Measurements from ENCODE around the gene LRRC46. TPM values are rescaled to one million over a fixed set of nuclear protein-coding genes. Genes with fewer than 3 reads are reported as not detected.
A peak's percentile ranks its signal among the peaks of the same experiment; 100 is the strongest.

Gene LRRC46, protein sequence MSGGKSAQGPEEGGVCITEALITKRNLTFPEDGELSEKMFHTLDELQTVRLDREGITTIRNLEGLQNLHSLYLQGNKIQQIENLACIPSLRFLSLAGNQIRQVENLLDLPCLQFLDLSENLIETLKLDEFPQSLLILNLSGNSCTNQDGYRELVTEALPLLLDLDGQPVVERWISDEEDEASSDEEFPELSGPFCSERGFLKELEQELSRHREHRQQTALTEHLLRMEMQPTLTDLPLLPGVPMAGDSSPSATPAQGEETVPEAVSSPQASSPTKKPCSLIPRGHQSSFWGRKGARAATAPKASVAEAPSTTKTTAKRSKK
- total RNA-seq = not detected in 2 replicates

DNA sequence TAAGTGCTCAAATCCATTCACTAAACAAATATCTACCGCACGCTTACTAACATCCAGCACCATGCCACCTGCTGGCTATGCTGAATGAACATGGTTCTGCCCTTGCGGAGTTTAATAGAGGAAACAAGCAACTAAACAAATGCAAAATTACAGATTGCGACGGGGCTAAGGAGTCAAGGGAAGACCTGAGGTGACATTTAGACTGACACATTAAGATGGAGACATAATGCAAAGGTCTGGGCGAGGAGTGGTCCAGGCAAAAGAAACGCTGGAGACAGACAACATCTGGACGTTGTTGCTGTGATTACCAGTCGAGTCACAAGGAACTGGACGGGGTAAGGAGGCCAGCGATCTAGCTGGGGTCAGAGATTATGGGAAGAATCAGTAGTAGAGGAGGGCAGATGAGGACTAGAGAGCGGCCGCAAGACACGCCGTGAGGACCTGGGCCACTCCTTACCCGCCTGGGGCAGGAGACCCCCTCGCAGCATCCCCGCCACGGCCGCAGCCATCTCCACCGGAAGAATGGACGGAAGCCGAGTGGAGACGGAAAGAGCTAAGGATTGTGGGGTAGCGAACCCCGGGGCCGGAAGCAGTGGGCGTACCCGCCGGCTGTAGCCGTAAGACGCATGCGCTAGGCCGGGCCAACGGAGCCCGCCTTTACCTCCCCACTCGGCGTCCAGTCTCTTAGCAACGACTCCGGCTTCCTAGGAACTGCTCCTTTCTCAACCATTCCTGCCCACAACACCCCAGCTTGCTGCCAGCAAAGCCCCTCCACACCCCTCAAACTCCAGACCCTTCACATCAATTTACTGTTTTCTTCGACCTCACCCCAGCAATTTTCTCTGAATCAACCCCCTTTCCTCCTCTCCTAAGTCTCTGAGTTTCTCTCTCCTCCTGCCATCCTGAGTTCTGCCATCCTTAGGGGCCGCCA lies at the start of gene LRRC46, which contains the start of gene MRPL10:
LRRC46 (plus strand) TSS at position 668 of the 931 bp plus-strand sequence. CDS start 320 bp downstream, outside the sequence.
MRPL10 (minus strand) TSS at position 539 of the 931 bp plus-strand sequence; CDS start at position 509, 30 bp downstream.
- peak; percentile 93 to 94 for DNase-seq (ENCODE audit: low read depth in 2 of 2)

DNA sequence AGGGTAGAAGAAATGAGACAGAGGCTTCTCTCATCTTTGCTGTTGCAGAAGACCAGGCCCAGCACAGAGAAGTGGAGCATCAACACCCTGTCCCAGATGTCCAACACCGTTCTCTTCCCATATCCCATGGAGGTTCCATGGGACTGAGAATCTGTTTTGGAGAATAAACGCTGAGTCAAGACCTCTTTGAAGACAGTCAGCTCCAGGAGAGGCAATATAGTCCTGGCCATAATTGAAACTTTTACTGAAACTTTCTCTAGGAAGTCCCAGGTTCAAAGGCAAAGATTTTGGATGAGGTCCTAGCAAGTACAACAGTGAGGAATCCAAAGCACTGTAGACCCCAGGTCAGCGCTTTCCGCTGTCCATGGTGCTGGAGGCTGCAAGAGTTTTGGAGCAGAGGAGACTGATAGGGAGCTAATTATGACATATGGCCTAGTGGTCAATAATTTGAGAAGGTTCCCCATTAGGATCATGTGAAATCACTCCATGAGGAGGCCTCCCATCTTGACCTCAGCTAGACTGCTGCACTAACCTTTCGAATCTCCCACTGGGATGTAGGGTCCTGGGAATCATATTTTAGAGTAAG lies 45.8 kb upstream of the LRRC46 start:
- DNase-seq (ENCODE audit: low read depth in 2 of 2) = peak; percentile 31 to 48

DNA sequence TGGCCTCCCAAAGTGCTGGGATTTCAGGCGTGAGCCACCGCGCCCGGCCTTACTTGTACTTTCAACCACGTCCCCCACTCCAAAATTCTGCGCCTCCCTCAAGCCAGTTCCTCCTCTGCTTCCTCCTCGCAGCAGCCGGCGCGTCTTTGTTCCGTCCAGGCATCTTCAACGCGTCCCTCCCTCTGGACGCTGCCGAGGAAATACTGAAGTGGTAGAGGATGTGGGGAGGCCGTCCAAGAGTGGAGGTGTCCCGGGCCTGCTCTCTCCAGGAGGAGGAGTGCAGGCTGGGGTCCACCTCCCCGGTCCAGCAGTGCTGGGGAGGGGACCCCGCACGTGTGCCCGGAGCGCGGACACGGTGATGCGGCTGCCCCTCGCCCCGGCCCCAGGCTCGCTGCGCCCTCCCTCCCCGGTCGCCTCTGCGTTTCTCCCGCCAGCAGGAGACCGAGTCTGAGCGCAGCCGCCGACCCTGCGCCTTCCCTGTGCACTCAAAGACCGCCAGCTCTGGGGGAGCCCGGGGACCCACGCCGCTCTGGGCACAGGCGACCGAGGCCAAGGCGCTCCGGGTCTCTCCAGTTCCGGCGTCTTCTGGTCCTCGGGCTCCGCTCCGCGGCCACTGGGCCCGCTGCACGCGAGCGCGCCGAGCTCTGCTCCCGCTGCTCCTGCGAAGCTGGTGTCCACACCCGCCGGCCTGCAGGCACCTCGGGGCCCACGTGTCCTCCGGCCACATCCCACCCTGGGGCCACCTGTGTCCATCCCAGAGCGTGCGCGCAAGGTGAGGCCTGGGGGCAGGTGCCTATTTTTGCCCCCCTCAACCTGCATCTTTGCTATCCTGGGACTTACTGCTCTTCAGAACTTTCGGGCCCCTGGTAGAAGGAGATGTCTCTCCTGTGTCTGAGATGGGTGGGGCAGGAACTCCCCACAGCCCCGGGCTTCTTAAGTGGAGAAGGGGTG lies 41.6 kb upstream of the LRRC46 start:
- peak; percentile 41 to 61 for DNase-seq (ENCODE audit: low read depth in 2 of 2)

DNA sequence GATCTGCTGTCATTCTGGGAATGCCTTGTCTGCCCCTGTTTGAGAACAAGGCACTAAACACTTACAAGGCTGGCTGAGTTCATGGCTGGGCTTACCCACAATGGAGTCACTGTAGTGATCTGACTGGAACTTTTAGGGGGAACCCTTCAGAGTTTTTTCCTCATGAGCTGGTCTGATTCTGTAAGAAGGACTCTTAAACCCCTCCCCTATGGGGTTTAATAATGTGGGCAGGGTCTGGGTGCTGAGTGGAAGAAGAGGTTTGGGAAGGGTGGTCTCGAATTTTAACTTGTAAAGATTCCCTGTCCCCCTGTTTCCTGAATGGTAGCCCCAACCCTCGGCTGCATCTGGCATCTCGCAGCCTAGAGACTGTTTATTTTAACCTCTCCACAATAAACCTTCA lies 40.4 kb upstream of the LRRC46 start:
- no peak for DNase-seq (ENCODE audit: low read depth in 2 of 2)

DNA sequence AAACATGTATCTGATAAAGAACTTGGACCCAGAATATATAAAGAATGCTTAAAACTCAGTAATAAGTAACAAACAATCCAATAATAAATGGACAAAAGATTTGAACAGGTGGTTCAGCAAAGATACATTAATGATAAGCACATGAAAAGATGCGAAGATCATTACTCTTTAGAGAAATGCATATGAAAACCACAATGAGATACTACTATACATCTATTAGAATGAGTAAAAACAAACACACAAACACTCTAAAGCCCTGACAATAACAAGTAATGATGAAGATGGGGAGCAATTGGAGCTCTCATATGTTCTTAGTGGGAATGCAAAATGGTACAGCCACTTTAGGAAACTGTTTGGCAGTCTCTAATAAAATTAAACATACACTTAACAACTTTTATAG lies 39.0 kb upstream of the LRRC46 start:
- DNase-seq (ENCODE audit: low read depth in 2 of 2) = no peak

DNA sequence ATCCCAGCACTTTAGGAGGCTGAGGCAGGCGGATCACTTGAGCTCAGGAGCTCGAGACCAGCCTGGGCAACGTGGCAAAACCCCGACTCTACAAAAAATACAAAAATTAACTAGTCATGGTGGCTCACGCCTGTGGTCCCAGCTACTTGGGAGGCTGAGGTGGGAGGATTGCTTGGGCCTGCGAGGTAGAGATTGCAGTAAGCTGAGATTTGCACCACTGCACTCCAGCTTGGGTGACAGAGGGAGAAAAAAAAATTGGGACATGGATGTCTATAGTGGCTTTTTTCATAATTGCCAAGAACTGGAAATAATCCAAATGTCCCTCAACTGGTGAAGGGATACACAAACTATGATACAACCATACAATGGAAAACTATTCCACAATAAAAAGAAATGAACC lies 38.5 kb upstream of the LRRC46 start:
- no peak for DNase-seq (ENCODE audit: low read depth in 2 of 2)

DNA sequence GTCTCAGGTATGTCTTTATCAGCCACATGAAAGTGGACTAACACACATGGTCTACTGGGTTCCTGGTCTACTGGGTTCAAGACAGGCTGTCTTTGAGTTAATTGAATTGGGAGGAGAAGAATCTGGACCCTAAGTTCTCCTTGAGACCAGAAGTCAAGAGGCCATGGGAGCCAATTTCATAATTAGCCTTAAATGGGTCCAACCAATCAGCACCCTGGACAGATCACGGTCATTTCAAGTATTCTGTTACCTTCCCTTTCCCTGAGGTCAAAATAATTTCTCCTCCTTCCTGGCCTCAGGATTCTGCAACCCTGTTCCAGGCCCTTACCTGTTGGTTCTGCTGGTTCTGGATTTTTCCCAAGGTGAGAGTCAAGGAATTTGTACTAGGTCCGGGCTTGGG lies 33.7 kb upstream of the LRRC46 start:
- no peak for DNase-seq (ENCODE audit: low read depth in 2 of 2)

DNA sequence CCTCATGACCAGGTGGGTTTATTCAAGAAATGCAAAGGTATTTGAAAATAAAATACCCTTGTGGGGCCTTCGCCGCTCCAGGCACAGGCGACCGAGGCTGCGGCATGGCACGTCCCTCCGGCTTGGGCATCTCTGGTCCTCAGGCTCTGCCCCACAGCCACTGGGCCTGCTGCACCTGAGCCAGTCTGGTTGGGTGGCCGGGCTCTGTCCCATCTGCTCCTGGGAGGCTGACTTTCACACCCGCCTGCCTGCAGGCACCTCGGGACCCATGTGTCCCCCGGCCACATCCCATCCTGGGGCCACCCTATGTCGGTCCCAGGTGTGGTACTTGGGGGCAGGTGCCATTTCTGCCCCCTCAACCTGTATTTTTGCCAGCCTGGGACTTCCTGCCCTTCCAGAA lies 30.8 kb upstream of the LRRC46 start:
- no peak for DNase-seq (ENCODE audit: low read depth in 2 of 2)

DNA sequence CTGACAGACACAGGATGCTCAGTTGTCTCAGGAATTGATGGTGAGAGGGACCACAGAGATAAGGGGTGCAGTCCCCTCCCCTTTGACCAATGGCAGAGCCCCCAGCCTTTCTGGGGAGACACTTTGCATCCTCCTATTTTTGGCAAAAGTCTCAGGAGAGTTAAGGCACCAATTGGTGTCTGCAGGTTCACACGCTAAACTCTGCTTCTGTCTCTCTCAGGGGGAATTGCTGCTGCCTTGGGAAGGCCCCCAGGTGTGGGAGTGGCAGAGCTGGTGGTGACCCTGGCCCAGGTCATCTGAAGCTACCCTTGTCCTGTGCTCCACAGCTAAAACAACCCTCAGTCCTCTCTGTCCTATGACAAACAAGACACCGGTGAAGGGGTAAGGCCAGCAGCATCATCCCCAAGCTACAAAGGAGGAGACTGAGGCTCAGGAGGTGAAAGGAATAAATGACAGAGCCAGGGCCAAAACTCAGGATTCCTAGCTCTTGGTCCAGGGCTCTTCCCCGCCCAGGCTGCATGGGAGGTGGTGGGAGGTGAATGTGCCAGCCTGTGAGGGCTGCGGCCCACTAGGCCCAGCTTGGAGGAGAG lies 30.2 kb upstream of the LRRC46 start:
- DNase-seq (ENCODE audit: low read depth in 2 of 2) = no peak

DNA sequence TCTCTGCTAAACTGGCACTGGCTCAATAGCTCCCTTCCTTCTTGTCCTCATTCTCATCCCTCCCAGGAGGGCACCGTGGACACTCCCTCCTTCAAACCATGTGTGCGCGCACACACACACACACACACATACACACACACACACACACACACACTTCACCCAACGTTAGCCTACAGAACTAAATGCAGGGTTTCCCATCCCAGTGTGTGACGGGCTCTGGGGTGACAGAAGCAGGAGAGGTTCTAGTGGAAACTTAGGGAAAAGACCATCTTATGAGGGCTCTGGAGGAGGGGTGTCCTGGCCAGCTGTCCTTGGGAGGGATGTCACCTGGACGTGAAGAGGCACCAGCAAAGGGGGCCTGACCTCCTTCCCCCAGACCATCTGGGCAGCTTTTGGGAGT lies 29.6 kb upstream of the LRRC46 start:
- no peak for DNase-seq (ENCODE audit: low read depth in 2 of 2)

DNA sequence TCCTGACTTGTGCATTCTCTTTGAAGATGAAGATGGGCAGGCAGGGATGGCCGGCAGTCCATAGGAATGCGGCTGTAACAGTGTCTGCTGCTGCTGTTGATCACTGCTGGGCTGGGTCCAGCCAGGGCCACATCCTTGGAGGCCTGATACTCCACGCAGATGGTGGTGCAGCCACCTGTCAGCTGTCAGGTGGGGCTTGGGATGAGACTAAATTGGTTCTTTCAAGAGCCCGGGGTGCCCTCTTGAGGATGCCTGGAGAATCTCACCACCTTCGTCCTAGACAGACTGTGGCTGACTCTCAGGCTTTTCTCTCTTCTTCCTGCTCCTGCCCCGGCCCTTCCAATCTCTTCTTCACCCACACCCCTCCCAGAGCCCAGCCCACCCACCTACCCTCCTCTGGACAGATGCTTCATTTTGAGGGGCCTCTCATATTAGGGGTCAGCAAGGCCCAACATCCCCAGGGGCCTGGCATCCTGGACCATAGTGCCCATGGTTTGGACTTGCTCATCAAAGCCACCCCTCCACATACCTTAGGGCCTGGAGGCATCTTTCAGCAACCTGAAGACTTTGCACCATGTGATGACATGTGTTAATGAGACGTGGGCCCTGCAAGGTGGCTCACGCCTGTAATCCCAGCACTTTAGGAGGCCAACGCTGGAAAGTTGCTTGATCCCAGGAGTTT lies 29.0 kb upstream of the LRRC46 start:
- peak; percentile 54 to 63 for DNase-seq (ENCODE audit: low read depth in 2 of 2)

DNA sequence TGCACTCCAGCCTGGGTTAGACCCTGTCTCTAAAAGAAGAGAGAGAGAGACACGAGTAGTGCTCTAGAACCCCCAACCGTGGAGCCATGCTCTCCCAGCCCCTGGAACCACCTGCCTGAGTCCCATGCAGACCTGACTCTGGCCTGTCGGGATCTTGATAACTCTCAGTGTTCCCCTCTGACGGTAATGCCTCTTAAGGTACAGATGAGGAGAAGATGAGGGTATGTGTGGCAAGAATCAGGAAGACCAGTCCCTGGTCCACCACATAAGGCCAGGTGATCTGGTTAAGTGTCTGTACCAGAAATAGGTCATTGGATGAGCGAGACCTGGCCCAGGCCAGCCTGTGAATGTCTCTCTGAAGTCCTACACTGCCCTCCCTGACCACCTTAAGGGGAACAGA lies 28.3 kb upstream of the LRRC46 start:
- DNase-seq (ENCODE audit: low read depth in 2 of 2) = no peak

DNA sequence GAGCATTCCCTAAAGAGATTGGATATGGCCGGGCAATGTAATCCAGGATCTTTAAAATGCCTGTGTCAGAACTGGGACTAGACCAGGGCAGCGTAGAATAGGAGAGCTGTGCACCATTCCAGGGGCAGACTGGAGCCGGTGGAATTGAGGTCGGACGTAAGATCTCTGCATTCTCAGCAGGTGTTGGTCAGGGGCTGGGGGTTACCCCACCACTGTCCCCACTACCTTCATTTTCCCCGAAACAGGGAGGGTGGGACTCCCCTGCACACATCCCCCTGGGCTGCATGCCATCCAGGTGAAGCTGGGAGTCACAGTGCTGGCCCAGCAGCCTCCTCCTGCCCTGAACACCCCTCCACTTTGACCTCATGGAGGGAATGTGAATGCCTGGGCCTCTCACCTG lies 27.7 kb upstream of the LRRC46 start:
- DNase-seq (ENCODE audit: low read depth in 2 of 2) = no peak

DNA sequence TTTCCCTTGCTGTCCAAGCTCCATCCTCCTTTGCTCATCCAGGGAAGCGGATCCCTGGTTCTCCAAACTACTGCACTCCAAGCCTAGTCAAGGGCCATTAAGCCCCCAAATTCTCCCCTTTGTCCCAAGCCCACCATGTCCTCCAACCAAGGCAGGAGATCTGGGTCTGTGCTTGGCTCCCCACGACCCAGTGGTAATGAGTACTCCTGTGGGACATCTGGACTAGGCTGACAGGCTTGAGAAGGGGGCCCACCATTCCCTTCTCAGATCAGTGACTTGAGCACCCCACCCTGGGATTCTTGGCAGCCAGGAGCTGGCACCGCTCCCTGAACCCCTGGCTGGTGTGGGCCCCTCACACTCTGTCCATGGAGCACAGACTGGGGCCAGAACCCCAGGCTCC lies 27.0 kb upstream of the LRRC46 start:
- no peak for DNase-seq (ENCODE audit: low read depth in 2 of 2)

DNA sequence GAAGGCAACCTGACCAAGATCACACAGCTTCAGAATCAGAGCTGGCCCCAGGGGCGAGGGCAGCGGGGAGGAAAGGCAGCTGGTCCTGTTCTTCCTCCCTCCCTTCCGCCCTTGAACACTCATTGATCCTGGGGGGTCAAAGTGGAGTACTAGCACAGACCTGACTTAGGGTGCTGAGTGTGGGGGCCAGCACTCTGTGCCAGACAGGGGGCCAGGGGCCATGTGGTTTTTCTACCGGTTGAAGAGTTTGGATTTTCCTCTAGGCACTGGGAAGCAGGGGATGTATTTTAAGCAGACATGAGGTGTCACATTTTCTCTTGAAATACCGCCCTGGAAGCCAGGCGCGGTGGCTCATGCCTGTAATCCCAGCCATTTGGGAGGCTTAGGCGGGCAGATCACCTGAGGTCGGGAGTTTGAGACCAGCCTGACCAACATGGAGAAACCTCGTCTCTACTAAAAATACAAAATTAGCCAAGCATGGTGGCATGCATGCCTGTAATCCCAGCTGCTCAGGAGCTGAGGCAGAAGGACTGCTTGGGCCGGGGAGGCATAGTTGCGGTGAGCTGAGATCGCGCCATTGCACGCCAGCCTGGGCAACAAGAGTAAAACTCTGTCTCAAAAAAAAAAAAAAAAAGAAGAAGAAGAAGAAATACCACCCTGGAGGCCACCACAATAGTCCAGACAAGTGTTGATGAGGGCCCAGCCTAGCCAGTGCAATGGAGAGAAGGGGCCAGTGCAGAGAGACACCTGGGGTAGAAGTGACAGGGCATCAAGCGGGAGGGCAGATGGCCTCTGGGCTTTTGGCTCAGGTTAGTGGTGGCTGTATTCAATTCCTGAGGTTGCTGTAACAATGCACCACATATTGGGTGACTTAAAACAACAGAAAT lies 25.2 kb upstream of the LRRC46 start:
- no peak for DNase-seq (ENCODE audit: low read depth in 2 of 2)

DNA sequence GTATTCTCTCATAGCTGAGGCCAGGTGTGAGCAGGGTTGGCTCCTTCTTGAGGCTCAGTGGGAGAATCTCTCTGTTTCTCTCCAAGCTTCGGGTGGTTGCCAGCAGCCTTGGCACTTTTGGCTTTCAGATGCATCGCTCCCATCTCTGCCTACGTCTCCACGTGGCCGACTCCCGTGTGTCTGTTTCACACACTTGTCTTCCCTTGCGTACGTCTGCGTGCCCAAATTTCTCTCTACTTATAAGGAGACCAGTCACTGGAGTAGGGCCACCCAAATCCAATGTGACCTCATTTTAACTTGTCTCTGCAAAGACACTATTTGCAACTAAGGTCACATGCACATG lies 24.6 kb upstream of the LRRC46 start:
- DNase-seq (ENCODE audit: low read depth in 2 of 2) = no peak

DNA sequence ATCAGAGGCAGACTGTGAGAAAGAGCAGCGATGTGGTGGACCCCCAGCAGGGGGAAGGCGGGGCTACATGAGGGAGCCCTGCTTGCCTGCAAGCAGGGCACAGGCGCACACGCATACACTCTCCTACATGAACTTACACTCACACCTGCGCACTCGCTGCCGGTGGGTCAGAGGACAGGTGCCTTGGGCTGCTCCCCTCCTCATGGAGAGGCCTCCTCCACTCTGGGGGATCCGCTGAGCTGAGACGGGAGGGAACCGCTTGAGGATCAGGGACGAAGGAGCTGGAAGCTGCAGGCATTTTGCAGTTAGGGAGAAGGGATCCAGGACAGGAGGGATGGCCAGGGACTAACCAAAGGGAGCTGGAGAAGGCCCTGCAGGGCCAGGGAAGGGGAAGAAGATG lies 24.0 kb upstream of the LRRC46 start:
- no peak for DNase-seq (ENCODE audit: low read depth in 2 of 2)

DNA sequence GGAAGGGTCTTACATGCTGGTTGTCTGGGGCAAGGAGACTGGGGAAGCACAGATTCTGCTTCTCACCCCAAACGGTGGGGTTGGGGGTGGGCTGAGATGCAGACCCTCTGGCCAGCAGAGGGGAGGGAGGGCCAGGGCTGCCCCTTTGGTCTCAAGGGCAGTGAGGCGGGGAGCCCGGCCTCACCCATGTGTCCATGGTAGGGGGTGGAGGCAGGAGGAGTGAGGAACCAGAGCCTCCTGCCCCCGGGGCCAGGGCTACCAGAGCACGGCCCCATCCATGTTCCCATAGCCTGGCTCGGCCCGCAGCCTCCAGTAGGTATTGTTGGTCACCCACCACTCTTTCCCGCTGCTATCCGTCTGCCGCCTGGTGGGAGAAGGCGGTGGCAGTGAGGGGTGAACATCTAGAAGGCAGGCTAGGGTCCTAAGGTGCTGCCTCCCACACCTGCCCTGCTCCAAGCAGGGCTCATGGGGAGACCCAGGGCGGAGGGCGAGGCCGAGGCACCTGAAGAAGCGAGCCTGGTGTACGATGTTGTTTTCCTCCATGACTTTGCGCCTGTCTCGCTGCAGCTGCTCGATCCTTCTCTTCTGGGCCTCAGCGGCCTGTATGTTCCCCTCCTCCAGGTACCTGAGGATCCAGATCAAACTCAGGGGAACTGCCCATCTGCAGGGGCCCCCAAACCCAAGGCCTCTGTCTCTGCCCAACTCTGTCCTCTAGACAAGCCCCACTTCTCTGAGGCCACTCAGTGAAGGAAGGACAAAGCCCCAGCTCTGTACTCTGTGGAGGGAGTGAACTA lies 23.2 kb upstream of the LRRC46 start:
- DNase-seq (ENCODE audit: low read depth in 2 of 2) = no peak
